Measurements from ENCODE around the gene PDE4D.

DNA sequence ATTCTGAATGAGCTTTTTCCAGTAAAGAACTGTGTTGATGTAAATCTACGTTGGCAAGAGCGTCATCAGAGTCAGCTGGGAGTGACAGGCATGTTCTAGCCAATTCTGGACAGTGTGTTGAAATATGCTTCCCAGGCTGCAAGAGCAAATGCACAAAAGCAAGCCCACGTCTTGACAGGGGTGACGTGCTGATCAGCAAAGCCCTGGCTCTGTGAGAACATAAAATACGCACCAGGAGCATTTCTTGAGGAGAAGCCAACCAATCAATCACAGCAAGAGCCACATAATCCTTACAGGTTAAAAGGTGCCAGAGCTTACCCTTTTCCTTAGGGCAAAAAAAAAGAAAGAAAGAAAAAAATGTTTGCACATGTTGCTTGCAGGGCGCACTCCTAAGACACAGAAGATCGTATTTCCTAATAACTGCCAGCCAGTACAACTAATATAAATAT lies 148.1 kb downstream of the PDE4D start:
- TF ChIP-seq, protein P1, sequence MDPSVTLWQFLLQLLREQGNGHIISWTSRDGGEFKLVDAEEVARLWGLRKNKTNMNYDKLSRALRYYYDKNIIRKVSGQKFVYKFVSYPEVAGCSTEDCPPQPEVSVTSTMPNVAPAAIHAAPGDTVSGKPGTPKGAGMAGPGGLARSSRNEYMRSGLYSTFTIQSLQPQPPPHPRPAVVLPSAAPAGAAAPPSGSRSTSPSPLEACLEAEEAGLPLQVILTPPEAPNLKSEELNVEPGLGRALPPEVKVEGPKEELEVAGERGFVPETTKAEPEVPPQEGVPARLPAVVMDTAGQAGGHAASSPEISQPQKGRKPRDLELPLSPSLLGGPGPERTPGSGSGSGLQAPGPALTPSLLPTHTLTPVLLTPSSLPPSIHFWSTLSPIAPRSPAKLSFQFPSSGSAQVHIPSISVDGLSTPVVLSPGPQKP (IDR thresholded peaks at IDR 0.05; ENCODE audit: borderline replicate concordance, low read depth, low read length), result no peak
- peak; percentile 43; the same call in 1 of the 2 replicates for TF ChIP-seq CEBPB (IDR thresholded peaks at IDR 0.05; ENCODE audit: low read depth, low read length)
- TF ChIP-seq, protein P2, sequence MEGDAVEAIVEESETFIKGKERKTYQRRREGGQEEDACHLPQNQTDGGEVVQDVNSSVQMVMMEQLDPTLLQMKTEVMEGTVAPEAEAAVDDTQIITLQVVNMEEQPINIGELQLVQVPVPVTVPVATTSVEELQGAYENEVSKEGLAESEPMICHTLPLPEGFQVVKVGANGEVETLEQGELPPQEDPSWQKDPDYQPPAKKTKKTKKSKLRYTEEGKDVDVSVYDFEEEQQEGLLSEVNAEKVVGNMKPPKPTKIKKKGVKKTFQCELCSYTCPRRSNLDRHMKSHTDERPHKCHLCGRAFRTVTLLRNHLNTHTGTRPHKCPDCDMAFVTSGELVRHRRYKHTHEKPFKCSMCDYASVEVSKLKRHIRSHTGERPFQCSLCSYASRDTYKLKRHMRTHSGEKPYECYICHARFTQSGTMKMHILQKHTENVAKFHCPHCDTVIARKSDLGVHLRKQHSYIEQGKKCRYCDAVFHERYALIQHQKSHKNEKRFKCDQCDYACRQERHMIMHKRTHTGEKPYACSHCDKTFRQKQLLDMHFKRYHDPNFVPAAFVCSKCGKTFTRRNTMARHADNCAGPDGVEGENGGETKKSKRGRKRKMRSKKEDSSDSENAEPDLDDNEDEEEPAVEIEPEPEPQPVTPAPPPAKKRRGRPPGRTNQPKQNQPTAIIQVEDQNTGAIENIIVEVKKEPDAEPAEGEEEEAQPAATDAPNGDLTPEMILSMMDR (conservative IDR thresholded peaks at IDR 0.05; ENCODE audit: low read depth, low read length), result no peak
- no peak for TF ChIP-seq POLR2A (IDR thresholded peaks at IDR 0.05; ENCODE audit: low read depth, low read length)
- TF ChIP-seq, protein P3, sequence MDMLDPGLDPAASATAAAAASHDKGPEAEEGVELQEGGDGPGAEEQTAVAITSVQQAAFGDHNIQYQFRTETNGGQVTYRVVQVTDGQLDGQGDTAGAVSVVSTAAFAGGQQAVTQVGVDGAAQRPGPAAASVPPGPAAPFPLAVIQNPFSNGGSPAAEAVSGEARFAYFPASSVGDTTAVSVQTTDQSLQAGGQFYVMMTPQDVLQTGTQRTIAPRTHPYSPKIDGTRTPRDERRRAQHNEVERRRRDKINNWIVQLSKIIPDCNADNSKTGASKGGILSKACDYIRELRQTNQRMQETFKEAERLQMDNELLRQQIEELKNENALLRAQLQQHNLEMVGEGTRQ (IDR thresholded peaks at IDR 0.05; ENCODE audit: low read depth, low read length), result no peak
- TF ChIP-seq RAD21 (IDR thresholded peaks at IDR 0.05; ENCODE audit: low read length), result no peak
- no peak for TF ChIP-seq MAZ (IDR thresholded peaks at IDR 0.05; ENCODE audit: borderline replicate concordance, low read depth, low read length)
- TF ChIP-seq MAFK (IDR thresholded peaks at IDR 0.05; ENCODE audit: low read depth, low read length), result no peak
- no peak for TF ChIP-seq MXI1 (IDR thresholded peaks at IDR 0.05; ENCODE audit: borderline replicate concordance, low read depth, low read length)
- no peak for TF ChIP-seq RFX5 (IDR thresholded peaks at IDR 0.05; ENCODE audit: low read depth, low read length)
- TF ChIP-seq SMC3 (IDR thresholded peaks at IDR 0.05; ENCODE audit: low read depth, low read length), result no peak
- TF ChIP-seq FOS (IDR thresholded peaks at IDR 0.05; ENCODE audit: low read depth, low read length), result no peak
- no peak for TF ChIP-seq RCOR1 (IDR thresholded peaks at IDR 0.05; ENCODE audit: insufficient replicate concordance, low read length)

All from IMR-90 (cell line).